Sigmoid colon (tissue), 7 donors: Measurements from ENCODE around the gene MAPK8IP3. TPM values are rescaled to one million over a fixed set of nuclear protein-coding genes. Genes with fewer than 3 reads are reported as not detected.

ENCODE experiments used
- DNase-seq: peaks from one replicate; pipeline ENCODE4 v3.0.0-alpha.2; 2019
- H3K27ac ChIP-seq, 4 donors: fragments of 200-600 bp; sonication (generic); one replicate each; pipeline ENCODE4 v1.5.1; 2016 to 2019; ENCODE audit warnings: mild to moderate bottlenecking in 1 of 4
- H3K27me3 ChIP-seq, 3 donors: fragments of 200-600 bp; sonication (generic); one replicate each; pipeline ENCODE4 v1.5.1; 2019; ENCODE audit warnings: mild to moderate bottlenecking in 1 of 3
- H3K36me3 ChIP-seq, 4 donors: fragments of 200-600 bp; sonication (generic); one replicate each; pipeline ENCODE4 v1.5.1; 2016 to 2019
- H3K4me1 ChIP-seq, 4 donors: fragments of 200-600 bp; sonication (generic); one replicate each; pipeline ENCODE4 v1.5.1; 2017 to 2019
- H3K4me3 ChIP-seq, 4 donors: fragments of 200-600 bp; sonication (generic); one replicate each; pipeline ENCODE4 v1.5.1; 2017 to 2019; ENCODE audit warnings: mild to moderate bottlenecking in 2 of 4, moderate library complexity in 1 of 4
- H3K9me3 ChIP-seq, 4 donors: fragments of 200-600 bp in 3 of 4; sonication (generic) in 3 of 4; one replicate each; pipeline versions ENCODE4 v1.5.1 to v1.6.1; 2013 to 2019
- EP300 ChIP-seq, 4 donors: sonication (generic); formaldehyde crosslinking; IDR thresholded peaks; one replicate each; pipeline ENCODE4 v1.6.1; 2017; ENCODE audit warnings: antibody characterized with exemption in 4 of 4
- POLR2A ChIP-seq, 2 donors: fragments of 450-650 bp; IDR thresholded peaks; one replicate each; pipeline ENCODE4 v1.6.1; 2016; ENCODE audit warnings: antibody characterized with exemption in 2 of 2, mild to moderate bottlenecking in 2 of 2, moderate library complexity in 2 of 2
- POLR2AphosphoS5 ChIP-seq, 4 donors: sonication (generic); formaldehyde crosslinking; IDR thresholded peaks; one replicate each; pipeline ENCODE4 v1.6.1; 2017; ENCODE audit warnings: antibody characterized with exemption in 4 of 4
- WGBS, 2 donors: extraction: QIAGEN DNeasy Blood & Tissue Kit; methylation state at CpG; one replicate each; pipeline ENCODE4 v1.1.7; 2013; 5-methylcytosine and 5-hydroxymethylcytosine counted together
- intact Hi-C: fragments of 100-400 bp; cut with DNase I; formaldehyde crosslinking; loops from one replicate; pipeline ENCODE4 v1.15.1; 2023
- polyA plus RNA-seq, 3 donors: library from polyadenylated mRNA; stranded (reverse); fragments of 200-250 nt; gene quantifications; one replicate each; pipeline ENCODE4 v1.2.3, GENCODE V29; 2013
- total RNA-seq, 4 donors: library from RNA; depleted of rRNA; stranded (reverse); fragments of >200 nt; gene quantifications; one replicate each; pipeline ENCODE4 v1.1.0, GENCODE V29; 2016
- TF ChIP-seq, protein P1 (sequence below), 4 experiments: fragments of 450-650 bp in 3 of 4; fragments of 200-600 bp in 1 of 4; IDR thresholded peaks; one replicate each; pipeline ENCODE4 v1.5.1; 2016 to 2019; ENCODE audit warnings: antibody characterized with exemption in 4 of 4, mild to moderate bottlenecking in 3 of 4, moderate library complexity in 2 of 4
- donor health status: healthy with polysubstance abuse.
- donor health status: Bipolar disorder and iron deficiency.
- donor health status: healthy.

Gene MAPK8IP3
- total and polyA plus RNA-seq, 7 donors = 3.6 to 80.9 (median 22.4) TPM

DNA sequence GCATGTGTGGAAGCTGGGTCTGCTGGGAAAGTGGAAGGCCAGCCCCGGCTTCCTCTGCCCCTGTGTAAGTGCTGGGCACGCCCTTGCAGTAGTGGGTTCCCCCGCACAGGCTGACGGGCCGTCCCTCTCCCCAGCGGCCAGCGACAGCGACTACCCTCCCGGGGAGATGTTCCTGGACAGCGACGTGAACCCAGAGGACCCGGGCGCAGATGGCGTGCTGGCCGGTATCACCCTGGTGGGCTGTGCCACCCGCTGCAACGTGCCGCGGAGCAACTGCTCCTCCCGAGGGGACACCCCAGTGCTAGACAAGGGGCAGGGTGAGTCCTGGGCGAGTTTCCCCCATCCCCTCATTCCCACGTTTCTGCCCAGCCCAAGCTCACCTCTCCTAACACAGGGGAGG, 59.8 kb downstream of the MAPK8IP3 start:
- Histone ChIP-seq H3K27me3 (no peaks in the 10 kb centered on the region), H3K27ac (no peak overlapping the region), H3K36me3 (peaks cover 55 to 82% (median 67%) of the 10 kb centered on the region in 4 donors), H3K4me1 (peaks cover 0 to 21% (median 20%) of the 10 kb centered on the region in 4 donors), H3K4me3 (no peak overlapping the region), H3K9me3 (no peaks in the 10 kb centered on the region)
- DNase-seq = no peak
- intact Hi-C loops = no loop called here
- TF ChIP-seq, protein P1, sequence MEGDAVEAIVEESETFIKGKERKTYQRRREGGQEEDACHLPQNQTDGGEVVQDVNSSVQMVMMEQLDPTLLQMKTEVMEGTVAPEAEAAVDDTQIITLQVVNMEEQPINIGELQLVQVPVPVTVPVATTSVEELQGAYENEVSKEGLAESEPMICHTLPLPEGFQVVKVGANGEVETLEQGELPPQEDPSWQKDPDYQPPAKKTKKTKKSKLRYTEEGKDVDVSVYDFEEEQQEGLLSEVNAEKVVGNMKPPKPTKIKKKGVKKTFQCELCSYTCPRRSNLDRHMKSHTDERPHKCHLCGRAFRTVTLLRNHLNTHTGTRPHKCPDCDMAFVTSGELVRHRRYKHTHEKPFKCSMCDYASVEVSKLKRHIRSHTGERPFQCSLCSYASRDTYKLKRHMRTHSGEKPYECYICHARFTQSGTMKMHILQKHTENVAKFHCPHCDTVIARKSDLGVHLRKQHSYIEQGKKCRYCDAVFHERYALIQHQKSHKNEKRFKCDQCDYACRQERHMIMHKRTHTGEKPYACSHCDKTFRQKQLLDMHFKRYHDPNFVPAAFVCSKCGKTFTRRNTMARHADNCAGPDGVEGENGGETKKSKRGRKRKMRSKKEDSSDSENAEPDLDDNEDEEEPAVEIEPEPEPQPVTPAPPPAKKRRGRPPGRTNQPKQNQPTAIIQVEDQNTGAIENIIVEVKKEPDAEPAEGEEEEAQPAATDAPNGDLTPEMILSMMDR (IDR thresholded peaks at IDR 0.05) = no peak
- no peak for TF ChIP-seq POLR2A (IDR thresholded peaks at IDR 0.05)
- TF ChIP-seq POLR2AphosphoS5 (IDR thresholded peaks at IDR 0.05) = no peak
- TF ChIP-seq EP300 (IDR thresholded peaks at IDR 0.05) = no peak
- WGBS, 2 donors = 90 to 92% methylated on average over 22 of the region's 22 CpGs

DNA sequence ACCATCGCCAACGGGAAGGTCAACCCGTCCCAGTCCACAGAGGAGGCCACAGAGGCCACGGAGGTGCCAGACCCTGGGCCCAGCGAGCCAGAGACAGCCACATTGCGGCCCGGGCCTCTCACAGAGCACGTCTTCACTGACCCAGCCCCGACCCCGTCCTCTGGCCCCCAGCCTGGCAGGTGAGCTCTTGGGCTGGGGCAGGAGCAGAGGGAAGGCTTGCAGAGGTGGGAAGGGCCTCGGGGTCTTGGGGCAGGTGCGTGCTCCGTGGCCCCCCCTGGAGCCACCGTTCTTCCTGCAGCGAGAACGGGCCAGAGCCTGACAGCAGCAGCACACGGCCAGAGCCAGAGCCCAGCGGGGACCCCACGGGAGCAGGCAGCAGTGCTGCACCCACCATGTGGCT, 60.2 kb downstream of the MAPK8IP3 start:
- TF ChIP-seq, protein P1 (IDR thresholded peaks at IDR 0.05) = no peak
- TF ChIP-seq POLR2A (IDR thresholded peaks at IDR 0.05) (no peak), EP300 (IDR thresholded peaks at IDR 0.05) (no peak), POLR2AphosphoS5 (IDR thresholded peaks at IDR 0.05) (no peak)
- intact Hi-C loops = no loop called here
- Histone ChIP-seq H3K4me3 (no peak overlapping the region), H3K36me3 (peaks cover 55 to 78% (median 62%) of the 10 kb centered on the region in 4 donors), H3K9me3 (no peaks in the 10 kb centered on the region), H3K27me3 (no peaks in the 10 kb centered on the region), H3K27ac (no peak overlapping the region), H3K4me1 (peaks cover 0 to 21% (median 21%) of the 10 kb centered on the region in 4 donors)
- no peak for DNase-seq
- 91 to 95% methylated on average over 19 of the region's 19 CpGs for WGBS, 2 donors

DNA sequence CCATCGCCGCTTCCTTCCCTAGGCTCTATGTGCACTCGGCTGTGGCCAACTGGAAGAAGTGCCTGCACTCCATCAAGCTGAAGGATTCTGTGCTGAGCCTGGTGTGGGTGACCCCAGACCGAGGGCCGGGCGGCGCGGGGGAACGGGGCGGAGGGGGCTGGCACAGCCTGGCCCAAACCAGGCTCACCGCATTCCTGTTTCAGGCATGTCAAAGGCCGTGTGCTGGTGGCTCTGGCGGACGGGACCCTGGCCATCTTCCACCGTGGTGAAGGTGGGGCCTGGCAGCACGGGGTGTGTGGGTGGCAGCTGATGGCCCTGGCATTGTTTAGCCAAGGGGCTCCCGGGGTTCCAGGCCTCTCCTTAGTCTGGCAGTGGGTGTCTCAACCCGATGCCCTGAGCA, 60.7 kb downstream of the MAPK8IP3 start:
- H3K36me3 ChIP-seq = peaks cover 55 to 73% (median 59%) of the 10 kb centered on the region in 4 donors
- H3K4me1 ChIP-seq = peaks cover 0 to 24% (median 22%) of the 10 kb centered on the region in 4 donors
- no peak overlapping the region for H3K4me3 ChIP-seq
- 90% methylated on average over 18 of the region's 18 CpGs for WGBS, 2 donors
- no peak for TF ChIP-seq POLR2A (IDR thresholded peaks at IDR 0.05)
- no peak for DNase-seq
- intact Hi-C loops = no loop called here
- no peaks in the 10 kb centered on the region for H3K27me3 ChIP-seq
- H3K9me3 ChIP-seq = no peaks in the 10 kb centered on the region
- H3K27ac ChIP-seq = no peak overlapping the region

DNA sequence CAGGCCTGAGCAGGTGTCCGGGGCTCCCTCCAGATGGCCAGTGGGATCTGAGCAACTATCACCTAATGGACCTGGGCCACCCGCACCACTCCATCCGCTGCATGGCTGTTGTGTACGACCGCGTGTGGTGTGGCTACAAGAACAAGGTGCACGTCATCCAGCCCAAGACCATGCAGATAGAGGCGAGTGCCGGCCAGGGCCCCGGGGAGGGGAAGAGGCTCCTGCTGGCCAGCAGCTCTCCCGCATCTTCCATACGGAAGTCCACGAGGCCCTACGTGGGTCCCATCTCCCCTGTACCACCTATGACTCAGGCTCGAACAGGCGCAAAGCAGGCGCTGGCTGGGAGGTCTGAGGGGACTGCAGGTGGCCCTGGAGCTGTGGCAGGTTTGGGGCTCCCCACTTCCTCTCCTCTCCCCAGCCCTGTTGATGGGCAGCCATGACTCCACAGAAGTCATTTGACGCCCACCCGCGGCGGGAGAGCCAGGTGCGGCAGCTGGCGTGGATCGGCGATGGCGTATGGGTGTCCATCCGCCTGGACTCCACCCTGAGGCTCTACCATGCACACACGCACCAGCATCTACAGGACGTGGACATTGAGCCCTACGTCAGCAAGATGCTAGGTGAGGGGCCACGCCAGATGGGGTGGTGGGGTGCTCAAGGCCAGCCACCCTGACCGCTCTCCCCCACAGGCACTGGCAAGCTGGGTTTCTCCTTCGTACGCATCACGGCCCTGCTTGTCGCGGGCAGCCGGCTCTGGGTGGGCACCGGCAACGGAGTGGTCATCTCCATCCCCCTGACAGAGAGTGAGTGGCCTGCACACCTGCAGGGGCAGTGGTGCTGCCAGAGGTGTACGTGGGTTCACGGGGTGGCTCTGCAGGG, 61.4 kb downstream of the MAPK8IP3 start:
- Histone ChIP-seq H3K36me3 (peaks cover 53 to 66% (median 55%) of the 10 kb centered on the region in 4 donors), H3K4me1 (peaks cover 0 to 31% (median 28%) of the 10 kb centered on the region in 4 donors), H3K27ac (no peak overlapping the region), H3K4me3 (no peak overlapping the region), H3K9me3 (no peaks in the 10 kb centered on the region), H3K27me3 (no peaks in the 10 kb centered on the region)
- intact Hi-C loops = no loop called here
- 93 to 94% methylated on average over 42 of the region's 42 CpGs for WGBS, 2 donors
- no peak for DNase-seq
- TF ChIP-seq POLR2A (IDR thresholded peaks at IDR 0.05) (no peak), EP300 (IDR thresholded peaks at IDR 0.05) (no peak), POLR2AphosphoS5 (IDR thresholded peaks at IDR 0.05) (no peak)
- TF ChIP-seq, protein P1 (IDR thresholded peaks at IDR 0.05) = no peak

DNA sequence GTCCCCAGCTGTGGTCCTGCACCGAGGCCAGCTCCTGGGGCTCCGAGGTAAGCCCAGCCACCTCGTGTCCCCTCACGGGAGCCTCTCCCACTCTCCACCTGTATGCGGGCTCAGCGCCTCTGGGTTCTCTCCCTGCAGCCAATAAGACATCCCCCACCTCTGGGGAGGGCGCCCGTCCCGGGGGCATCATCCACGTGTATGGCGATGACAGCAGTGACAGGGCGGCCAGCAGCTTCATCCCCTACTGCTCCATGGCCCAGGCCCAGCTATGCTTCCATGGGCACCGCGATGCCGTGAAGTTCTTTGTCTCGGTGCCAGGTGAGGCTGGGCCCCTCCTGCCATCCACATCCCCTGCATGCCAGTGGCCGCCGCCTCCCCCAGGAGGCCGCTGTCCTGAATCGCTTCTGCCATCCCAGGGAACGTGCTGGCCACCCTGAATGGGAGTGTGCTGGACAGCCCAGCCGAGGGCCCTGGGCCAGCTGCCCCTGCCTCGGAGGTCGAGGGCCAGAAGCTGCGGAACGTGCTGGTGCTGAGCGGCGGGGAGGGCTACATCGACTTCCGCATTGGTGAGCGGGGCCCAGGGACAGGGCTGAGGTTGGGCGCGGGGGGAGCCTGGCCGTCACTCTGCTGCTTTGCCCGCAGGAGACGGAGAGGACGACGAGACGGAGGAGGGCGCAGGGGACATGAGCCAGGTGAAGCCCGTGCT, 62.2 kb downstream of the MAPK8IP3 start:
- H3K4me3 ChIP-seq = no peak overlapping the region
- intact Hi-C loops = no loop called here
- H3K4me1 ChIP-seq = peaks cover 0 to 35% (median 30%) of the 10 kb centered on the region in 4 donors
- no peaks in the 10 kb centered on the region for H3K9me3 ChIP-seq
- TF ChIP-seq, protein P1 (IDR thresholded peaks at IDR 0.05) = no peak
- no peak for TF ChIP-seq EP300 (IDR thresholded peaks at IDR 0.05)
- TF ChIP-seq POLR2AphosphoS5 (IDR thresholded peaks at IDR 0.05) = no peak
- TF ChIP-seq POLR2A (IDR thresholded peaks at IDR 0.05) = no peak
- no peak for DNase-seq
- no peak overlapping the region for H3K27ac ChIP-seq
- H3K27me3 ChIP-seq = no peaks in the 10 kb centered on the region
- 89 to 90% methylated on average over 41 of the region's 41 CpGs for WGBS, 2 donors
- peaks cover 45 to 58% (median 47%) of the 10 kb centered on the region in 4 donors for H3K36me3 ChIP-seq
